HCT116 (cell line): ENCODE results near the gene TSLP.

Experiments used
- EGR1 ChIP-seq: IDR thresholded peaks from 2 replicates; pipeline ENCODE4 v1.6.1; 2012; ENCODE audit warnings: low read depth
- EZH2 ChIP-seq: fragments of 200-600 bp; sonication (generic); IDR thresholded peaks from 2 replicates; pipeline ENCODE4 v1.6.1; 2017; ENCODE audit warnings: antibody characterized with exemption, mixed run types
- EZH2phosphoT487 ChIP-seq: fragments of 200-600 bp; IDR thresholded peaks from 2 replicates; pipeline ENCODE4 v1.6.1; 2018; ENCODE audit warnings: antibody characterized with exemption, borderline replicate concordance
- POLR2A ChIP-seq: IDR thresholded peaks from 2 replicates; pipeline ENCODE4 v1.7.0; 2011; ENCODE audit warnings: borderline replicate concordance; ENCODE audit not compliant: insufficient read depth, insufficient read length; ENCODE audit errors: extremely low read depth
- POLR2AphosphoS5 ChIP-seq: IDR thresholded peaks from 2 replicates; pipeline ENCODE4 v1.6.1; 2011; ENCODE audit warnings: mild to moderate bottlenecking, low read depth, low read length, moderate library complexity
- TCF7L2 ChIP-seq: IDR thresholded peaks from 2 replicates; pipeline ENCODE4 v1.7.0; 2011; ENCODE audit warnings: borderline replicate concordance, inconsistent platforms; ENCODE audit not compliant: insufficient read depth, insufficient read length; ENCODE audit errors: extremely low read depth
- TF ChIP-seq, protein P1 (sequence below), 3 experiments: fragments of 200-600 bp in 1 of 3; sonication (generic) in 1 of 3; IDR thresholded peaks in 2 of 3; conservative IDR thresholded peaks in 1 of 3; 2 replicates each; pipeline ENCODE4 v1.5.1; 2012 to 2017; ENCODE audit warnings: low read depth in 2 of 3, low read length in 2 of 3, antibody characterized with exemption in 1 of 3, borderline replicate concordance in 1 of 3, control low read depth in 1 of 3, mild to moderate bottlenecking in 1 of 3, mixed read lengths in 1 of 3, mixed run types in 1 of 3, moderate library complexity in 1 of 3; ENCODE audit not compliant: insufficient read depth in 1 of 3
- TF ChIP-seq, protein P2 (sequence below): IDR thresholded peaks from 2 replicates; pipeline ENCODE4 v1.6.1; 2012; ENCODE audit warnings: low read depth
- TF ChIP-seq, protein P3 (sequence below): IDR thresholded peaks from 2 replicates; pipeline ENCODE4 v1.6.1; 2012
- TF ChIP-seq, protein P4 (sequence below): IDR thresholded peaks from 2 replicates; pipeline ENCODE4 v1.6.1; 2012

DNA sequence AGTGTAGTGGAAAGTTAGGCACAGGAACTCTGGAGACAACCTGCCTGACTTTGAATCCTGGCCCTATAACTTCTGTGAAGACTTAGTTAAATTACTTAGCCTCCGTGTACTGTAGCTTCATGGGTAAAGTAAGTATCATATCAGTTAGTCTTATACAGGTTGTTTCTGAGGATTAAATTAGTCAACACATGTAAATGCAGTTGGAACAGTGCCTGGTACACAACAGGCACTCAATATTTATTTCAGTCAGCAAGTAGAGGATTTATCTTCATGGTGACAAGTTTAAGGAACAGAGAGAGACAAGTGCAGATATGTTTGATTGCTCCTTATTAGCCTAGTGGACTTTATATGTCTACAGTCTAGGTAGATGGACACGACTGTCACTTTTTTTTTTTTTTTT, 2.7 kb downstream of the TSLP start:
- TF ChIP-seq, protein P1, sequence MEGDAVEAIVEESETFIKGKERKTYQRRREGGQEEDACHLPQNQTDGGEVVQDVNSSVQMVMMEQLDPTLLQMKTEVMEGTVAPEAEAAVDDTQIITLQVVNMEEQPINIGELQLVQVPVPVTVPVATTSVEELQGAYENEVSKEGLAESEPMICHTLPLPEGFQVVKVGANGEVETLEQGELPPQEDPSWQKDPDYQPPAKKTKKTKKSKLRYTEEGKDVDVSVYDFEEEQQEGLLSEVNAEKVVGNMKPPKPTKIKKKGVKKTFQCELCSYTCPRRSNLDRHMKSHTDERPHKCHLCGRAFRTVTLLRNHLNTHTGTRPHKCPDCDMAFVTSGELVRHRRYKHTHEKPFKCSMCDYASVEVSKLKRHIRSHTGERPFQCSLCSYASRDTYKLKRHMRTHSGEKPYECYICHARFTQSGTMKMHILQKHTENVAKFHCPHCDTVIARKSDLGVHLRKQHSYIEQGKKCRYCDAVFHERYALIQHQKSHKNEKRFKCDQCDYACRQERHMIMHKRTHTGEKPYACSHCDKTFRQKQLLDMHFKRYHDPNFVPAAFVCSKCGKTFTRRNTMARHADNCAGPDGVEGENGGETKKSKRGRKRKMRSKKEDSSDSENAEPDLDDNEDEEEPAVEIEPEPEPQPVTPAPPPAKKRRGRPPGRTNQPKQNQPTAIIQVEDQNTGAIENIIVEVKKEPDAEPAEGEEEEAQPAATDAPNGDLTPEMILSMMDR (IDR thresholded peaks at IDR 0.05 in 2 of 3, conservative IDR thresholded peaks at IDR 0.05 in 1 of 3; ENCODE audit: borderline replicate concordance in 1 of 3, insufficient read depth in 1 of 3, low read depth in 2 of 3, low read length in 2 of 3): no peak
- no peak for TF ChIP-seq EZH2
- TF ChIP-seq, protein P2, sequence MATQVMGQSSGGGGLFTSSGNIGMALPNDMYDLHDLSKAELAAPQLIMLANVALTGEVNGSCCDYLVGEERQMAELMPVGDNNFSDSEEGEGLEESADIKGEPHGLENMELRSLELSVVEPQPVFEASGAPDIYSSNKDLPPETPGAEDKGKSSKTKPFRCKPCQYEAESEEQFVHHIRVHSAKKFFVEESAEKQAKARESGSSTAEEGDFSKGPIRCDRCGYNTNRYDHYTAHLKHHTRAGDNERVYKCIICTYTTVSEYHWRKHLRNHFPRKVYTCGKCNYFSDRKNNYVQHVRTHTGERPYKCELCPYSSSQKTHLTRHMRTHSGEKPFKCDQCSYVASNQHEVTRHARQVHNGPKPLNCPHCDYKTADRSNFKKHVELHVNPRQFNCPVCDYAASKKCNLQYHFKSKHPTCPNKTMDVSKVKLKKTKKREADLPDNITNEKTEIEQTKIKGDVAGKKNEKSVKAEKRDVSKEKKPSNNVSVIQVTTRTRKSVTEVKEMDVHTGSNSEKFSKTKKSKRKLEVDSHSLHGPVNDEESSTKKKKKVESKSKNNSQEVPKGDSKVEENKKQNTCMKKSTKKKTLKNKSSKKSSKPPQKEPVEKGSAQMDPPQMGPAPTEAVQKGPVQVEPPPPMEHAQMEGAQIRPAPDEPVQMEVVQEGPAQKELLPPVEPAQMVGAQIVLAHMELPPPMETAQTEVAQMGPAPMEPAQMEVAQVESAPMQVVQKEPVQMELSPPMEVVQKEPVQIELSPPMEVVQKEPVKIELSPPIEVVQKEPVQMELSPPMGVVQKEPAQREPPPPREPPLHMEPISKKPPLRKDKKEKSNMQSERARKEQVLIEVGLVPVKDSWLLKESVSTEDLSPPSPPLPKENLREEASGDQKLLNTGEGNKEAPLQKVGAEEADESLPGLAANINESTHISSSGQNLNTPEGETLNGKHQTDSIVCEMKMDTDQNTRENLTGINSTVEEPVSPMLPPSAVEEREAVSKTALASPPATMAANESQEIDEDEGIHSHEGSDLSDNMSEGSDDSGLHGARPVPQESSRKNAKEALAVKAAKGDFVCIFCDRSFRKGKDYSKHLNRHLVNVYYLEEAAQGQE: no peak
- TF ChIP-seq POLR2AphosphoS5: no peak
- TF ChIP-seq, protein P3, sequence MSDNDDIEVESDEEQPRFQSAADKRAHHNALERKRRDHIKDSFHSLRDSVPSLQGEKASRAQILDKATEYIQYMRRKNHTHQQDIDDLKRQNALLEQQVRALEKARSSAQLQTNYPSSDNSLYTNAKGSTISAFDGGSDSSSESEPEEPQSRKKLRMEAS: no peak
- no peak for TF ChIP-seq POLR2A
- TF ChIP-seq, protein P4, sequence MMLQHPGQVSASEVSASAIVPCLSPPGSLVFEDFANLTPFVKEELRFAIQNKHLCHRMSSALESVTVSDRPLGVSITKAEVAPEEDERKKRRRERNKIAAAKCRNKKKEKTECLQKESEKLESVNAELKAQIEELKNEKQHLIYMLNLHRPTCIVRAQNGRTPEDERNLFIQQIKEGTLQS: no peak
- no peak for TF ChIP-seq EZH2phosphoT487
- no peak for TF ChIP-seq TCF7L2
- TF ChIP-seq EGR1: no peak
